ENCODE data around the gene SYDE1. TPM values are rescaled to one million over a fixed set of nuclear protein-coding genes. Genes with fewer than 3 reads are reported as not detected.
A peak's percentile ranks its signal among the peaks of the same experiment; 100 is the strongest.

SYDE1 gene
- total and polyA plus RNA-seq, 7 donors, result 1.2 to 39.9 (median 29.6) TPM

DNA sequence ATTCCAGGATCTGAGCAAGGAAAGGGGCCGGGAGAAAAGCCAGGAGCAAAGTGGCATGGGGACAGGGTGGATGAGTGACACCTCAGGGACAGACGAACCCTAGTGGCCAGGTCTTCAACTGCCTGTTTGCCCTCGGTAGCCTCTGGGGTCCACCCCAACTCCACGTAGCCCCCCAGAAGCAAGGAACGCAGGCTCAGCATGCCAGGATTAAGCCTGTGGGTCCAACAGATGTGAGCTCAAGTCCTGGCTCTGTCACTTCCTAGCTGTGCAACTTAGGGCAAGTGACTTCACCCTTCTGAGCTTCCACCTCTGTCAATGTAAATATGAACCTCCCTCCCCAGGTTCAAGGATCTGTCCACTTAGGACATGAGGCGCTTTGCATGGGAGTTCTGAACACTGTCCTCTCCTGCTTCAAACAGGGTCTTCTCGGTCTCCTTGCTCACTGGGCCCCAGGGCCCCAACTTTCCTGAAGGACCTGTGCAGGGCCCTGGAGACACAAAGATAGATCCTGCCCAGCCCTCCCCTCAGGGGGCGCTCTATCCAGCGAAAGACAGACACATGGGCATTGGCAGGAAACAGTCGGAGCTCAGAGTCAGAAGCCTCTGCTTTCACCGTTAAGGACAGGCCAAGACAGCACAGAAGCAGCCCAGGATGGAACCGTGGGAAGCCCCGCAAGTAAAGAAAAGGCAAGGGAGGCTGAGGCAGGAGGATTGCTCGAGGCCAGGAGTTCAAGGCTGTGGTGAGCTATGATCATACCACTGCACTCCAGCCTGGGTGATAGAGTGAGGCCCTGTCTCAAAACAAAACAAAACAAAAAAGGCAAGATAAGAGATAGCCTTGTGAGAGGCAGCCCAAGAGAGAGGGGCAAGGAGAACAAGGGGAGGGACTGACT is 13.2 kb downstream of the SYDE1 start:
- H3K36me3 ChIP-seq, result peaks cover 36 to 77% (median 60%) of the 10 kb centered on the region in 4 donors
- peak; percentile 40 for DNase-seq
- H3K4me1 ChIP-seq, result peaks cover 0 to 35% (median 31%) of the 10 kb centered on the region in 4 donors

GRCh38 chr19:15122331-15123030 is 15.3 kb downstream of the SYDE1 start:
- H3K27ac ChIP-seq, result peak overlapping the region in 3 of 4 donors; percentile 95 to 98 (median 96)
- WGBS, 2 donors, result 96 to 97% methylated on average over 21 of the region's 21 CpGs
- H3K4me1 ChIP-seq, result peaks cover 0 to 31% (median 27%) of the 10 kb centered on the region in 4 donors
- DNase-seq, result peak; percentile 66
- TF ChIP-seq CTCF (IDR thresholded peaks at IDR 0.05) (no peak), POLR2A (IDR thresholded peaks at IDR 0.05) (no peak), EP300 (IDR thresholded peaks at IDR 0.05) (no peak), POLR2AphosphoS5 (IDR thresholded peaks at IDR 0.05) (no peak)
- intact Hi-C loops (cut with DNase I), result loop anchor here (10.0 kb wide), 1 partner anchor 952 kb away; the partner anchor contains the start of gene TPM4
- H3K36me3 ChIP-seq, result peaks cover 25 to 56% (median 41%) of the 10 kb centered on the region in 4 donors
- no peaks in the 10 kb centered on the region for H3K27me3 ChIP-seq
- H3K9me3 ChIP-seq, result no peaks in the 10 kb centered on the region
- H3K4me3 ChIP-seq, result no peak overlapping the region

More for the DNA sequence above, 13.2 kb downstream of the SYDE1 start:
- Histone ChIP-seq H3K27me3 (no peaks in the 10 kb centered on the region), H3K9me3 (no peaks in the 10 kb centered on the region), H3K27ac (peak overlapping the region in 2 of 4 donors; percentile 18 to 28), H3K4me3 (no peak overlapping the region)
- 96 to 97% methylated on average over 14 of the region's 14 CpGs for WGBS, 2 donors
- intact Hi-C loops (cut with DNase I), result loop anchor here (10.0 kb wide), 1 partner anchor 954 kb away; the partner anchor contains the start of gene TPM4
- TF ChIP-seq EP300 (IDR thresholded peaks at IDR 0.05) (no peak), CTCF (IDR thresholded peaks at IDR 0.05) (no peak), POLR2A (IDR thresholded peaks at IDR 0.05) (no peak), POLR2AphosphoS5 (IDR thresholded peaks at IDR 0.05) (no peak)

- WGBS, 2 donors, result 92 to 96% methylated on average over 22 of the region's 22 CpGs
- TF ChIP-seq EP300 (IDR thresholded peaks at IDR 0.05), result no peak
- no peak for TF ChIP-seq POLR2AphosphoS5 (IDR thresholded peaks at IDR 0.05)
- TF ChIP-seq POLR2A (IDR thresholded peaks at IDR 0.05), result no peak
- no peak for TF ChIP-seq CTCF (IDR thresholded peaks at IDR 0.05)
- Histone ChIP-seq H3K9me3 (no peaks in the 10 kb centered on the region), H3K27me3 (no peaks in the 10 kb centered on the region), H3K36me3 (peaks cover 19 to 48% (median 34%) of the 10 kb centered on the region in 4 donors), H3K4me3 (peak overlapping the region in 1 of 4 donors; percentile 19), H3K27ac (peak overlapping the region; percentile 92 to 98 (median 96)), H3K4me1 (peaks cover 0 to 31% (median 27%) of the 10 kb centered on the region in 4 donors)
- intact Hi-C loops (cut with DNase I), result loop anchor here (10.0 kb wide), 1 partner anchor 952 kb away; the partner anchor contains the start of gene TPM4
- DNase-seq, result peak; percentile 66
These were observed 16.1 kb downstream of the SYDE1 start for GRCh38 chr19:15123031-15123890.

DNA sequence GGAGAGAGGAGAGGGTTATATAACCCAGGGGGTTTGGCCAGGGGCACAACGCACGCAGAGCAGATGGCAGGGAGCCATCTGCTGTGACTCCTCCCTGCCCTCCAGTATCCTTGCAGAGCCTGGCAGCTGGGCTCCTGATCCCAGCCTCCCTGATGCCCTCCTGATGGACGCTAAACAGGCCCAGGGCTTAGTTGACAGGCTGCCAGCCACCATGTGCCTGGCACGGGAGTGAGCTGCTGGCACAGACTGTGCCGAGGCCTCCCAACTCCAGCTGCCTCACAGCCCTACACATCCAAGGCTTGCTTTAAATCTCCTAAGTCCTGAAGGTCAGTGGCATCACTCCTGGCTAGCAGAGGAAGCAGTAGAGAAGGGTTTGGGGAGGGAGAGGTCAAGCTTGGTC is 16.7 kb downstream of the SYDE1 start:
- Histone ChIP-seq H3K27ac (peak overlapping the region; percentile 92 to 98 (median 96)), H3K27me3 (no peaks in the 10 kb centered on the region), H3K36me3 (peaks cover 14 to 42% (median 28%) of the 10 kb centered on the region in 4 donors), H3K4me3 (peak overlapping the region in 3 of 4 donors; percentile 74 to 89 (median 77)), H3K4me1 (peaks cover 0 to 31% (median 27%) of the 10 kb centered on the region in 4 donors), H3K9me3 (no peaks in the 10 kb centered on the region)
- peak; percentile 97 for DNase-seq
- TF ChIP-seq POLR2AphosphoS5 (IDR thresholded peaks at IDR 0.05) (peak; percentile 85 to 93 (median 89)), CTCF (IDR thresholded peaks at IDR 0.05) (no peak), EP300 (IDR thresholded peaks at IDR 0.05) (peak; percentile 59 to 95 (median 92))
- intact Hi-C loops (cut with DNase I), result loop anchor here (2.0 to 10.0 kb wide), 2 partner anchors 17 to 951 kb away; partner anchors contain the start of genes SYDE1 and TPM4
- WGBS, 2 donors, result 10 to 53% methylated on average over 5 of the region's 5 CpGs

All from sigmoid colon (tissue), 7 donors.